NCI-H1694 (cell line): ENCODE measurements around the gene MYO9A.

Experiments used
- DNase-seq: peaks from one replicate; lab custom pipeline; 2025; lab: John Stamatoyannopoulos, UW

The MYO9A gene

GRCh38 chr15:71957026-71957425 is 160.9 kb downstream of the MYO9A start:
- DNase-seq = no peak

GRCh38 chr15:71951134-71951533 is 166.8 kb downstream of the MYO9A start:
- DNase-seq = no peak

GRCh38 chr15:71945012-71945411 is 172.9 kb downstream of the MYO9A start:
- no peak for DNase-seq

- DNase-seq = no peak
Measured at GRCh38 chr15:71943806-71944205, 174.1 kb downstream of the MYO9A start.

GRCh38 chr15:71939981-71940588 is 177.9 kb downstream of the MYO9A start:
- DNase-seq = no peak

- no peak for DNase-seq
Measured at GRCh38 chr15:71937650-71938311, 180.2 kb downstream of the MYO9A start.

GRCh38 chr15:71934446-71934845 is 183.5 kb downstream of the MYO9A start:
- no peak for DNase-seq

GRCh38 chr15:71932689-71933088 is 185.3 kb downstream of the MYO9A start:
- DNase-seq = no peak

- no peak for DNase-seq
Measured at GRCh38 chr15:71931261-71931660, 186.7 kb downstream of the MYO9A start.

- DNase-seq = no peak
Measured at GRCh38 chr15:71925145-71925544, 192.8 kb downstream of the MYO9A start.

- no peak for DNase-seq
Measured at GRCh38 chr15:71921191-71921590, 196.8 kb downstream of the MYO9A start.

GRCh38 chr15:71920573-71920972 is 197.4 kb downstream of the MYO9A start:
- no peak for DNase-seq

GRCh38 chr15:71916834-71917233 is 201.1 kb downstream of the MYO9A start:
- peak; percentile 13 for DNase-seq

GRCh38 chr15:71914092-71914491 is 203.9 kb downstream of the MYO9A start:
- no peak for DNase-seq

- no peak for DNase-seq
Measured at GRCh38 chr15:71899674-71900073, 218.3 kb downstream of the MYO9A start.

GRCh38 chr15:71893691-71894090 is 224.3 kb downstream of the MYO9A start:
- DNase-seq = no peak

GRCh38 chr15:71892335-71892734 is 225.6 kb downstream of the MYO9A start:
- DNase-seq = no peak

- no peak for DNase-seq
Measured at GRCh38 chr15:71891026-71891425, 226.9 kb downstream of the MYO9A start.

GRCh38 chr15:71889947-71890346 is 228.0 kb downstream of the MYO9A start:
- DNase-seq = no peak

GRCh38 chr15:71889385-71889784 is 228.6 kb downstream of the MYO9A start:
- no peak for DNase-seq

- no peak for DNase-seq
Measured at GRCh38 chr15:71888797-71889196, 229.2 kb downstream of the MYO9A start.

- DNase-seq = no peak
Measured at GRCh38 chr15:71885390-71885789, 232.6 kb downstream of the MYO9A start.

GRCh38 chr15:71883447-71883846 is 234.5 kb downstream of the MYO9A start:
- DNase-seq = no peak

- DNase-seq = no peak
Measured at GRCh38 chr15:71880276-71880675, 237.7 kb downstream of the MYO9A start.
